A673 (cell line): ENCODE measurements around the gene ELAC1.

Experiments used
- CTCF ChIP-seq: fragments of 300-800, 200-600 bp; sonication (generic); conservative IDR thresholded peaks from 2 replicates; pipeline ENCODE4 v1.5.1; 2017; ENCODE audit warnings: low read depth, mild to moderate bottlenecking, antibody characterized with exemption, low read length, moderate library complexity, mixed read lengths
- EZH2 ChIP-seq: fragments of 200-600 bp; sonication (generic); IDR thresholded peaks from 2 replicates; pipeline ENCODE4 v1.6.1; 2017; ENCODE audit warnings: borderline replicate concordance, low read depth, mild to moderate bottlenecking, mixed read lengths, antibody characterized with exemption, low read length; ENCODE audit not compliant: poor library complexity, severe bottlenecking

- TF ChIP-seq CTCF (no peak), EZH2 (no peak)
Observed at GRCh38 chr18:51021226-51021965, 53.6 kb downstream of the ELAC1 start.
